ENCODE data around the gene TUSC2. TPM values are rescaled to one million over a fixed set of nuclear protein-coding genes. Genes with fewer than 3 reads are reported as not detected.

TUSC2 gene
- total and polyA plus RNA-seq, 2 experiments from 2014 or later: 76.6 to 84.1 TPM

- Histone ChIP-seq H3K27ac (no peak overlapping the region), H3K4me1 (ENCODE audit: low read depth) (peaks cover 11% of the 10 kb centered on the region), H3K36me3 (no peaks in the 10 kb centered on the region), H3K4me3 (no peak overlapping the region), H3K9me3 (ENCODE audit: low read depth) (no peaks in the 10 kb centered on the region), H3K27me3 (peaks cover 61% of the 10 kb centered on the region)
- no peak for DNase-seq (ENCODE audit: low read depth in 1 of 2, low spot score in 1 of 2)
- TF ChIP-seq, protein P1, sequence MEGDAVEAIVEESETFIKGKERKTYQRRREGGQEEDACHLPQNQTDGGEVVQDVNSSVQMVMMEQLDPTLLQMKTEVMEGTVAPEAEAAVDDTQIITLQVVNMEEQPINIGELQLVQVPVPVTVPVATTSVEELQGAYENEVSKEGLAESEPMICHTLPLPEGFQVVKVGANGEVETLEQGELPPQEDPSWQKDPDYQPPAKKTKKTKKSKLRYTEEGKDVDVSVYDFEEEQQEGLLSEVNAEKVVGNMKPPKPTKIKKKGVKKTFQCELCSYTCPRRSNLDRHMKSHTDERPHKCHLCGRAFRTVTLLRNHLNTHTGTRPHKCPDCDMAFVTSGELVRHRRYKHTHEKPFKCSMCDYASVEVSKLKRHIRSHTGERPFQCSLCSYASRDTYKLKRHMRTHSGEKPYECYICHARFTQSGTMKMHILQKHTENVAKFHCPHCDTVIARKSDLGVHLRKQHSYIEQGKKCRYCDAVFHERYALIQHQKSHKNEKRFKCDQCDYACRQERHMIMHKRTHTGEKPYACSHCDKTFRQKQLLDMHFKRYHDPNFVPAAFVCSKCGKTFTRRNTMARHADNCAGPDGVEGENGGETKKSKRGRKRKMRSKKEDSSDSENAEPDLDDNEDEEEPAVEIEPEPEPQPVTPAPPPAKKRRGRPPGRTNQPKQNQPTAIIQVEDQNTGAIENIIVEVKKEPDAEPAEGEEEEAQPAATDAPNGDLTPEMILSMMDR (IDR thresholded peaks at IDR 0.05; ENCODE audit: low read depth, low read length): no peak
These were observed 13.5 kb upstream of the TUSC2 start for GRCh38 chr3:50341537-50341936.

DNA sequence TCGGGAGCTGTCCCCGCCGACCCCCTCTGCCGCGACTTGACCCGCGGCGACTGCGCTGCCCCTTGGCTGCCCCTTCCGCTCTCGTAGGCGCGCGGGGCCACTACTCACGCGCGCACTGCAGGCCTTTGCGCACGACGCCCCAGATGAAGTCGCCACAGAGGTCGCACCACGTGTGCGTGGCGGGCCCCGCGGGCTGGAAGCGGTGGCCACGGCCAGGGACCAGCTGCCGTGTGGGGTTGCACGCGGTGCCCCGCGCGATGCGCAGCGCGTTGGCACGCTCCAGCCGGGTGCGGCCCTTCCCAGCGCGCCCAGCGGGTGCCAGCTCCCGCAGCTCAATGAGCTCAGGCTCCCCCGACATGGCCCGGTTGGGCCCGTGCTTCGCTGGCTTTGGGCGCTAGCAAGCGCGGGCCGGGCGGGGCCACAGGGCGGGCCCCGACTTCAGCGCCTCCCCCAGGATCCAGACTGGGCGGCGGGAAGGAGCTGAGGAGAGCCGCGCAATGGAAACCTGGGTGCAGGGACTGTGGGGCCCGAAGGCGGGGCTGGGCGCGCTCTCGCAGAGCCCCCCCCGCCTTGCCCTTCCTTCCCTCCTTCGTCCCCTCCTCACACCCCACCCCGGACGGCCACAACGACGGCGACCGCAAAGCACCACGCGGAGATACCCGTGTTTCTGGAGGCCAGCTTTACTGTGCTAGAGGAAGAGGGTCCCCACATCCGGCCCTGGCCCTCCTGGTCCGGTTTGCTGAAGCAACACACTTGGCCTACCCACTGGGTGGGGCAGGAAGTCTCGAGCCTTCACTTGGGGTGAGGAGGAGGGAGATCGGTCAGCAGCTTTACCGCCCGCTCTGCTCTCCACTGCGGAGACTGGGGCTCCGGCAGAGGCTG lies 12.7 kb upstream of the TUSC2 start, which contains the start of gene RASSF1:
RASSF1 (minus strand) TSS at position 389 of the 882 bp plus-strand sequence; CDS start at position 358, 31 bp downstream.
- no peaks in the 10 kb centered on the region for H3K9me3 ChIP-seq (ENCODE audit: low read depth)
- no peak within 1 kb of the TSS for H3K4me3 ChIP-seq
- H3K27ac ChIP-seq: no peak within 1 kb of the TSS
- H3K4me1 ChIP-seq (ENCODE audit: low read depth): peaks cover 14% of the 10 kb centered on the region
- DNase-seq (ENCODE audit: low read depth in 1 of 2, low spot score in 1 of 2): peak in 1 of 2 donors; percentile 69
- no peaks in the 10 kb centered on the region for H3K36me3 ChIP-seq
- TF ChIP-seq, protein P1 (IDR thresholded peaks at IDR 0.05; ENCODE audit: low read depth, low read length): no peak
- peaks cover 61% of the 10 kb centered on the region for H3K27me3 ChIP-seq

DNA sequence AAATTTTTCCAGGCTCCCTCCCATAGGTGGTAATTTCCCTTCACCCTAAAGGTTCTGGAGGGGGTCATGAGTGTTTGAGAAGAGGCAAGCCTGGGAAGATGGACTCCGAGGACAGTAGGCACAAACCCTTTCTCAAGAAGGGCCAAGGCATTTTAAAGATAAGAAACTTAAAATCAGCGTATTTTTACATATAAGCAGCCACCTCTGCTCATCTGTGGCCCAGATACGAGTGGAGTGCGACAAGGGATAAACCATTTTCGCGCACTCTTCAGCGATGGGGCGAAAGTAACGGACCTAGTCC lies 12.1 kb upstream of the TUSC2 start:
- DNase-seq (ENCODE audit: low read depth in 1 of 2, low spot score in 1 of 2): no peak
- TF ChIP-seq, protein P1 (IDR thresholded peaks at IDR 0.05; ENCODE audit: low read depth, low read length): no peak
- Histone ChIP-seq H3K36me3 (no peaks in the 10 kb centered on the region), H3K9me3 (ENCODE audit: low read depth) (no peaks in the 10 kb centered on the region), H3K27ac (no peak overlapping the region), H3K27me3 (peaks cover 56% of the 10 kb centered on the region), H3K4me3 (no peak overlapping the region), H3K4me1 (ENCODE audit: low read depth) (peaks cover 11% of the 10 kb centered on the region)

GRCh38 chr3:50339485-50340146 lies 11.6 kb upstream of the TUSC2 start:
- no peaks in the 10 kb centered on the region for H3K36me3 ChIP-seq
- TF ChIP-seq, protein P1 (IDR thresholded peaks at IDR 0.05; ENCODE audit: low read depth, low read length): no peak
- H3K4me1 ChIP-seq (ENCODE audit: low read depth): peaks cover 11% of the 10 kb centered on the region
- H3K4me3 ChIP-seq: no peak overlapping the region
- DNase-seq (ENCODE audit: low read depth in 1 of 2, low spot score in 1 of 2): peak in 1 of 2 donors; percentile 52
- H3K27me3 ChIP-seq: peaks cover 52% of the 10 kb centered on the region
- H3K27ac ChIP-seq: no peak overlapping the region
- no peaks in the 10 kb centered on the region for H3K9me3 ChIP-seq (ENCODE audit: low read depth)

DNA sequence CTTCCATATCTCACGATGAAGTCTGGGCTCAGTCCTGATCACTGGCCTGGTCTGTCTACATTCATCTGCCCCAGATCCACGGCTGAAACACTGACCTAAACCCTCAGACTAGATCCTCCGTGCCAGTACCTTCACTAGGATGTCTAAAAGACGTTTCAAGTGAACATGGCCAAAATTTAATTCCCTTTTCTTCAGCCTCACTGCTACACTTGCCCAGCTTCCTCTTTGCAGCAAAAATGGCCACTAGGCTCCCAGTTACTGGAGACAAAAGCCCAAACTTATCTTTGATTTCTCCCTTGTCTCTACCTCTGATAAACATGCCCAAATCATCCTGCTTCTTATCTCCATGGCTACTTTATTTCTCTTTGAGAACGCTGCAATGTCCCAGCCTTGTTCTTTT lies 10.9 kb upstream of the TUSC2 start:
- peaks cover 47% of the 10 kb centered on the region for H3K27me3 ChIP-seq
- H3K9me3 ChIP-seq (ENCODE audit: low read depth): no peaks in the 10 kb centered on the region
- H3K4me1 ChIP-seq (ENCODE audit: low read depth): peaks cover 11% of the 10 kb centered on the region
- TF ChIP-seq, protein P1 (IDR thresholded peaks at IDR 0.05; ENCODE audit: low read depth, low read length): no peak
- no peaks in the 10 kb centered on the region for H3K36me3 ChIP-seq
- no peak for DNase-seq (ENCODE audit: low read depth in 1 of 2, low spot score in 1 of 2)
- H3K4me3 ChIP-seq: no peak overlapping the region
- no peak overlapping the region for H3K27ac ChIP-seq
